HepG2 (cell line): ENCODE measurements around the gene ZDHHC19. TPM values are rescaled to one million over a fixed set of nuclear protein-coding genes. Genes with fewer than 3 reads are reported as not detected.
A peak's percentile ranks its signal among the peaks of the same experiment; 100 is the strongest.

Experiments
- ATF1 ChIP-seq: IDR thresholded peaks from 2 replicates; pipeline ENCODE4 v1.6.1; 2016; ENCODE audit warnings: mild to moderate bottlenecking, control low read depth
- BATF2 ChIP-seq: sonication (generic); formaldehyde crosslinking; IDR thresholded peaks from 2 replicates; pipeline ENCODE4 v1.8.0; 2022; ENCODE audit warnings: mild to moderate bottlenecking, missing genetic modification reagents, moderate library complexity
- CTCF ChIP-seq: sonication (generic); formaldehyde crosslinking; IDR thresholded peaks from 2 replicates; pipeline ENCODE4 v1.5.0; 2020; ENCODE audit warnings: mild to moderate bottlenecking, missing genetic modification reagents, moderate library complexity
- GMEB2 ChIP-seq: IDR thresholded peaks from 2 replicates; pipeline ENCODE4 v1.6.1; 2016; ENCODE audit warnings: missing biosample characterization, missing genetic modification reagents, low read depth
- MNT ChIP-seq: fragments of 450-650 bp; IDR thresholded peaks from 2 replicates; pipeline ENCODE4 v1.6.1; 2016
- TBX2 ChIP-seq: sonication (generic); formaldehyde crosslinking; IDR thresholded peaks from 2 replicates; pipeline ENCODE4 v1.5.0; 2020; ENCODE audit warnings: missing genetic modification reagents, mild to moderate bottlenecking, borderline replicate concordance
- TBX3 ChIP-seq: fragments of 450-650 bp; IDR thresholded peaks from 2 replicates; pipeline ENCODE4 v1.6.1; 2017; ENCODE audit warnings: antibody characterized with exemption, mild to moderate bottlenecking, inconsistent platforms, borderline replicate concordance
- TOPORS ChIP-seq: sonication (generic); formaldehyde crosslinking; IDR thresholded peaks from 2 replicates; pipeline ENCODE4 v1.8.0; 2023; ENCODE audit warnings: mild to moderate bottlenecking, missing genetic modification reagents
- ZIK1 ChIP-seq: sonication (generic); formaldehyde crosslinking; IDR thresholded peaks from 2 replicates; pipeline ENCODE4 v1.5.0; 2020; ENCODE audit warnings: mild to moderate bottlenecking, low read depth, missing genetic modification reagents, borderline replicate concordance
- ZNF280B ChIP-seq: sonication (generic); formaldehyde crosslinking; IDR thresholded peaks from 2 replicates; pipeline ENCODE4 v1.5.0; 2020; ENCODE audit warnings: missing genetic modification reagents, mild to moderate bottlenecking, borderline replicate concordance
- ZNF598 ChIP-seq: sonication (generic); formaldehyde crosslinking; IDR thresholded peaks from 2 replicates; pipeline ENCODE4 v1.5.1; 2020; ENCODE audit warnings: mild to moderate bottlenecking, missing genetic modification reagents, borderline replicate concordance
- ZNF644 ChIP-seq: IDR thresholded peaks from 2 replicates; pipeline ENCODE4 v1.6.1; 2016; ENCODE audit warnings: low read depth
- ZSCAN21 ChIP-seq: sonication (generic); formaldehyde crosslinking; IDR thresholded peaks from 2 replicates; pipeline ENCODE4 v1.8.0; 2022; ENCODE audit warnings: mild to moderate bottlenecking, missing genetic modification reagents, moderate library complexity, borderline replicate concordance
- polyA plus RNA-seq, 8 experiments: library from polyadenylated mRNA; depleted of rRNA in 3 of 8; stranded (reverse) in 7 of 8; unstranded in 1 of 8; fragments of >200 nt; fragmentation: Illumina TruSeq in 4 of 8; extraction: Trizol in 4 of 8; gene quantifications; 2 replicates each; pipeline versions ENCODE4 v1.2.1 to v1.2.3, GENCODE V29; 2011 to 2016; ENCODE audit warnings: low read depth in 4 of 8, missing spikeins in 1 of 8, mixed read lengths in 1 of 8; ENCODE audit not compliant: insufficient read depth in 1 of 8
- total RNA-seq, 5 experiments: library from RNA; depleted of rRNA; stranded (reverse); fragments of >200 nt; fragmentation: Illumina TruSeq; extraction: Trizol; gene quantifications; 2 replicates each; pipeline ENCODE4 v1.2.3, GENCODE V29; 2016; ENCODE audit warnings: low read depth in 1 of 5
- TF ChIP-seq, protein P1 (sequence below): sonication (generic); formaldehyde crosslinking; IDR thresholded peaks from 2 replicates; pipeline ENCODE4 v1.4.0; 2020; ENCODE audit warnings: mild to moderate bottlenecking, missing genetic modification reagents, borderline replicate concordance

Gene ZDHHC19
- total and polyA plus RNA-seq, 2 of the 13 experiments (the other 11 are each of a cell fraction or from before 2014, with no cell fraction given): 0.22 to 0.53 TPM

DNA sequence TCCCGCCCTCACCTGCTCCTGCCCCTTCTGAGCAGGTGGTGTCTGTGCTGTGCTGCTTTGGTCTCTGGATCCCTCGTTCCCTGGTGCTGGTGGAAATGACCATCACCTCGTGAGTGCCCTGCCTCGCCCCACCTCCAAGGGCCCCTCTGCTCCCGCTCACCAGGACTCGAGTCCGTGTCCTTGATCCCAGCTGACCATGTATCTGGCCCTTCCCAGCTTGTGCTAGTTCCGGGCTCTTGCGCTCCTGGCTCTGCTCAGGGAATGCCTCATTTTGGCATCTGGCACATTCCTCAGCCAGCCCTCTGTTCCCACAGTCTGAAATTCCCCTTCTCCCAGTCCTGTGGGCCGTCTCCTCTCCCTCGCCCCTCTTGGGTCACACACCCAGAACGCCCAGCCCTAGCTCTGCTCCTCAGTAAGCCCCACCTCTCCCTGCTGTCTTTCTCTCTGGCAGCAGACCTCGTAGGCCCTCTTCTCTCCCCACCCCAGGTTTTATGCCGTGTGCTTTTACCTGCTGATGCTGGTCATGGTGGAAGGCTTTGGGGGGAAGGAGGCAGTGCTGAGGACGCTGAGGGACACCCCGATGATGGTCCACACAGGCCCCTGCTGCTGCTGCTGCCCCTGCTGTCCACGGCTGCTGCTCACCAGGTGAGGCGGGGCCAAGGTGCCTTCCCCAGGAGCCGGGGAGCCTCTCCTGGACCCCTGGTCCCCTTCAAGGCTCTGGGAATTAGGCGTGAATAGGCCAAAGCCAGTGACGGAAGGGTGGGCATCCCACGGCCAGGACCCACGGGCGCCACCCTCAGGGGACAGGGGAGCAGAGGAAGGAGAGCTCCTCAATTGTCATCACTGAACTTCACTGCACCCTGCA, 16.7 kb upstream of the ZDHHC19 start (continued):
- TF ChIP-seq, protein P1, sequence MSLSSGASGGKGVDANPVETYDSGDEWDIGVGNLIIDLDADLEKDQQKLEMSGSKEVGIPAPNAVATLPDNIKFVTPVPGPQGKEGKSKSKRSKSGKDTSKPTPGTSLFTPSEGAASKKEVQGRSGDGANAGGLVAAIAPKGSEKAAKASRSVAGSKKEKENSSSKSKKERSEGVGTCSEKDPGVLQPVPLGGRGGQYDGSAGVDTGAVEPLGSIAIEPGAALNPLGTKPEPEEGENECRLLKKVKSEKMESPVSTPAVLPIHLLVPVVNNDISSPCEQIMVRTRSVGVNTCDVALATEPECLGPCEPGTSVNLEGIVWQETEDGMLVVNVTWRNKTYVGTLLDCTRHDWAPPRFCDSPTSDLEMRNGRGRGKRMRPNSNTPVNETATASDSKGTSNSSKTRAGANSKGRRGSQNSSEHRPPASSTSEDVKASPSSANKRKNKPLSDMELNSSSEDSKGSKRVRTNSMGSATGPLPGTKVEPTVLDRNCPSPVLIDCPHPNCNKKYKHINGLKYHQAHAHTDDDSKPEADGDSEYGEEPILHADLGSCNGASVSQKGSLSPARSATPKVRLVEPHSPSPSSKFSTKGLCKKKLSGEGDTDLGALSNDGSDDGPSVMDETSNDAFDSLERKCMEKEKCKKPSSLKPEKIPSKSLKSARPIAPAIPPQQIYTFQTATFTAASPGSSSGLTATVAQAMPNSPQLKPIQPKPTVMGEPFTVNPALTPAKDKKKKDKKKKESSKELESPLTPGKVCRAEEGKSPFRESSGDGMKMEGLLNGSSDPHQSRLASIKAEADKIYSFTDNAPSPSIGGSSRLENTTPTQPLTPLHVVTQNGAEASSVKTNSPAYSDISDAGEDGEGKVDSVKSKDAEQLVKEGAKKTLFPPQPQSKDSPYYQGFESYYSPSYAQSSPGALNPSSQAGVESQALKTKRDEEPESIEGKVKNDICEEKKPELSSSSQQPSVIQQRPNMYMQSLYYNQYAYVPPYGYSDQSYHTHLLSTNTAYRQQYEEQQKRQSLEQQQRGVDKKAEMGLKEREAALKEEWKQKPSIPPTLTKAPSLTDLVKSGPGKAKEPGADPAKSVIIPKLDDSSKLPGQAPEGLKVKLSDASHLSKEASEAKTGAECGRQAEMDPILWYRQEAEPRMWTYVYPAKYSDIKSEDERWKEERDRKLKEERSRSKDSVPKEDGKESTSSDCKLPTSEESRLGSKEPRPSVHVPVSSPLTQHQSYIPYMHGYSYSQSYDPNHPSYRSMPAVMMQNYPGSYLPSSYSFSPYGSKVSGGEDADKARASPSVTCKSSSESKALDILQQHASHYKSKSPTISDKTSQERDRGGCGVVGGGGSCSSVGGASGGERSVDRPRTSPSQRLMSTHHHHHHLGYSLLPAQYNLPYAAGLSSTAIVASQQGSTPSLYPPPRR (CRISPR knock-in tag): peak; percentile 53; the same call in 1 of the 2 replicates
- no peak for TF ChIP-seq ZIK1 (CRISPR knock-in tag)
- peak; percentile 32; the same call in 1 of the 2 replicates for TF ChIP-seq CTCF (CRISPR knock-in tag)
- no peak for TF ChIP-seq ZNF598
- peak; percentile 22; the same call in 1 of the 2 replicates for TF ChIP-seq ZNF280B (CRISPR knock-in tag)
- peak; percentile 85; the same call in 1 of the 2 replicates for TF ChIP-seq TOPORS (CRISPR knock-in tag)
- TF ChIP-seq MNT: no peak
- no peak for TF ChIP-seq ZNF644 (CRISPR knock-in tag)
- TF ChIP-seq GMEB2: no peak
- no peak for TF ChIP-seq ATF1 (CRISPR knock-in tag)
- TF ChIP-seq TBX2: peak; percentile 53; the same call in 1 of the 2 replicates
- no peak for TF ChIP-seq TBX3
- no peak for TF ChIP-seq BATF2 (CRISPR knock-in tag)
- no peak; the same call in 1 of the 2 replicates for TF ChIP-seq ZSCAN21 (CRISPR knock-in tag)
